ENCODE data around the gene DTX3.
"Not testable (repeated sequence)": the region's sequence is repeated elsewhere in the genome, so short reads cannot be mapped to it uniquely, and the experiment has no call there.

Gene DTX3

DNA sequence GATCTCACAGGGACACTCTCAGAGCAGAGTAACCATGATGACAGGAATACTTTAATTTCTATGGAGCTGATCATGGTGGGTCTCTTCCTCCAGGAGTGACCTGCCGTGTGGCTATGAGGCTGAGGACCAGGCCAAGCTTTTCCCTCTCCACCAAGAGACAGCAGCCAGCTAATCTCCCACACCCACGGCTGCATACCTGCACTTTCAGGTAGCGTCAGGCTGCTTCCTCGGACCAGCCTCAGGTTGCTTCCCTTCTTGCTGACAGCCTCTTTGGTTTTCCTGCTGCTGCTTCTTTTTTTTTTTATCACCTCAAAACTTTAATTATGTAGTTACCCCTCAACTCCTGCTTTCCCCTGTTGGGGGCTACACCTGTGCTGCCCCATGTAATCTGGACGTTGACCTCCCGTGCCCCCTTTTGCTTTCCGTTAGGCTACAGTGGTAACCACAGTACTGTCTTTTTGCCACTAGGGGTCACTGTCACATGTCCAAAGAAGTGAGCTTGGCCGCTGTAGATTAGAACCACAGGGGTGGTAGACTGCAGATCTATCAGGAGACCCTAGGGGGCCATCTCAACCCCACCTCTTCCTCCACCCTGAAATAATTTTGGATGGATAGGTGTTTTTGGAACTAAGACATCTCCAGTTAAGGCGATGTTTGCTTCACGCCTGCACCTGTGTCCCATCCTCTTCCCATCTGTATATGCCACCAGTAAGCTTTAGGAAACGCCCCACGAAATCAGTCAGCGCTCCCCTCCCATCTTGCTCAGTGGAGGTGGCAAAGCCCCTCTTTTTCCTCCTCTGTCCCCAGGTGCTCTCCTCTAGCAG is 21.4 kb upstream of the DTX3 start:
- DNase-seq (ENCODE audit: low spot score), result peak; percentile 76

DNA sequence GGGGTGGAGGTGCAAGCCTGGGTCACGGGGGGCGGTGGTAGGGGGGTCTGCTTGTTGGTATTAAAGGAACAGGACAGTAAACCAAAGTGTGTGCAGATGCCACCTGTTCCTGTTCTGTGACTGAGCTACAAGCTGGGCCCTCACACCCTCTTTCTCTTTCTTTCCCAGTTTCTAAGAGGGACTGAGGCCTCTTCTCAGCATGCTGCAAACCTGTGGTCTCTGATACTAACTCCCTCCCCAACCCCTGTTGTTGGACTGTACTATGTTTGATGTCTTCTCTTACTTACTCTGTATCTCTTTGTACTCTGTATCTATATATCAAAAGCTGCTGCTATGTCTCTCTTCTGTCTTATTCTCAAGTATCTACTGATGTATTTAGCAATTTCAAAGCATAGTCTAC is 20.6 kb upstream of the DTX3 start:
- DNase-seq (ENCODE audit: low spot score), result no peak

DNA sequence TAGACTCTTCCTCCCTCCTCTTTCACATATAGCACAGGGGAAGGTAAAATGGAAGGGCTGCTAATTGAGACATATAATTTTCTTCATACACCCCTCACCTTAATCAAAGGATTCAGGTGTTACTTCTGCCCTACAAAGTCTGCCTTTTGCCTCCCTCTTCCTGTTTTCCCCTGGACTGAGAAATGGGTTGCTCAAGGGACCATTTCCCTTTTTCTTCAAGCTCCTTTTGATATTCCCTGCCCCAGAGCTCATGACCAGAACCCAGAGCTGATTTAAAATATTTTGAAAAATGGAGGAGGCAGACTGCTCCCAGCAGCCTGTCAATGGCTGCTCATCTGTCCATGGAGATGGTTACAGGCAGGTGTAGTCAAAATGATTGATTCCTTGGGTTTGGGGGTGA is 19.9 kb upstream of the DTX3 start:
- DNase-seq (ENCODE audit: low spot score), result no peak

DNA sequence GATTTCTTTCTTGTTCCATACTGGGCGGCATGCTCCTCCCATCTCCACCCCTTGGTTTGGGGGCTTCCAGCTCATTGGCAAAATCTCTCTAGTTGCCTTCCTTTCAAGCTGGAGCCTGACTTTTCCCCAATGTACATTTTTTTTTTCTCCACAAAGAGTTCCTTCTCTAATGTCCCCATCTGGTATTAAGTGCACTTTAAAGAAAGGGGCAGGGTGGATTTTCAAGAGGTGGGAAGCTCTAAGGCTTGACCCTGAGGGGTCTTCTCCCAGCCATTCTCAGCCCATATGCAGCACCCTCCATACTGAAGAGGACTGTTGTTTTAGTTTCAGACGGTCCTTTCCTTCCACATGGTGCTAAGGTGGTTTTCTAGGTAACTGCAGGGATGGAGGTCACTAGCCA is 19.5 kb upstream of the DTX3 start:
- no peak for DNase-seq (ENCODE audit: low spot score)

DNA sequence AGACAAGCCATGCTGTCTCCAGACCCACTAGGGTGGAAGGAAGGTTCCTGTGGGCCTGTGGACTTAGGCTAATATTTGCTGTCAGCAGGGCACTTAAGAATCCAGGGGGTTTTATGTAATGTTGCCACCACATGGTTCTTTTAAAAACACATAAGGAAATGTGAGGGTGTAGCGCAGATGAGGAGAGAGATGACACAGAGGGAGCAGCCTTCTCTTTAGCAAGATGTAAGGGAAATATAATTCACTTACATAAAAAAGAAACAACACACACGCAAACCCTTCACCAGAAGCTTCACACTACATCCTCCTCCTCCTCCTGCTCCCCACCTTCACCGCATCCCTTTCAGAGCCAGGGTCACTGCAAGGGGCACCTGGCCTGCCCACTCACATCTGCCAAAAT is 18.5 kb upstream of the DTX3 start:
- peak; percentile 59 for DNase-seq (ENCODE audit: low spot score)

DNA sequence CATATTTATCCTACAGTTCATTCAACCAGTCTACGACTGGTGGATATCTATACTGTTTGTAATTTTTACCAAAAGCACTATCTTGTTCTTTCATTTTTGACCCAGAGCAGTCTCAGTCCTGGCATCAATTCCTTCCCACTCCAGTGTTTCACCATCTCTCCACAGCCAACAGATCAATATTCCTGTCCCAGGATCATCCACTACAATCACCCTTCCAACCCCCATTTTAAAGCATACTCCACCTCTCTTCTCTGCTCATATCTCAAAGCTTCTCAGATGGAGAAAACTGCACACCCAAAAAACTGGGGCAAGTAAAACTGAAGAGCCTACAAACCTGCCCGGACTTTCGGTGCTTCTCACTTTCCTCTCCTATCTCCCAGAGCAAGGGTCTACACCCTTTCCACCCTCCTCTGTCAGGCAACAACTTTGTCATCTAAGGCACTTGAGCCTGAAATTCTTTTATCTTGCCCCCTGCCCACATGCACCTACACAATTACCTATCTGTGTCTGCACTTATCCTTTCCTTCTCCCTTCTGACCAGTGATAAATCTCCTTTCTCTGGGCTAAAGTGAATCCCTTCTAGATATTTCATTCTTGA is 17.7 kb upstream of the DTX3 start:
- no peak for DNase-seq (ENCODE audit: low spot score)

DNA sequence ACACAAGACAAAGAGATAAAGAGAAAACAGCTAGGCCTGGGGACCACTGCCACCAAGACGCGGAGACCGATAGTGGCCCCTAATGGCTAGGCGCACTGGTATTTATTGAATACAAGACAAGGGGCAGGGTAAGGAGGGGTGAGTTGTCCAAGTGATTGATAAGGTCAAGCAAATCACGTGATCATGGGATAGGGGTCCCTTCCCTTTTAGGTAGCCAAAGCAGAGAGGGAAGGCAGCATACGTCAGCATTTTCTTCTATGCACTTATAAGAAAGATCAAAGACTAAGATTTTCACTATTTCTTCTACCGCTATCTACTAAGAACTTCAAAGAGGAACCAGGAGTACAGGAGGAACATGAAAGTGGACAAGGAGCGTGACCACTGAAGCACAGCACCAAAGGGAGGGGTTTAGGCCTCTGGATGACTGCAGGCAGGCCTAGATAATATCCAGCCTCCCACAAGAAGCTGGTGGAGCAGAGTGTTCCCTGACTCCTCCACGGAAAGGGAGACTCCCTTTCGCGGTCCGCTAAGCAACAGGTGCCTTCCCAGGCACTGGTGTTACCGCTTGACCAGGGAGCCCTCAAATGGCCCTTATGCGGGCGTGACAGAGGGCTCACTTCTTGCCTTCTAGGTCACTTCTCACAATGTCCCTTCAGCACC is 15.5 kb upstream of the DTX3 start:
- DNase-seq (ENCODE audit: low spot score), result not testable (repeated sequence)

DNA sequence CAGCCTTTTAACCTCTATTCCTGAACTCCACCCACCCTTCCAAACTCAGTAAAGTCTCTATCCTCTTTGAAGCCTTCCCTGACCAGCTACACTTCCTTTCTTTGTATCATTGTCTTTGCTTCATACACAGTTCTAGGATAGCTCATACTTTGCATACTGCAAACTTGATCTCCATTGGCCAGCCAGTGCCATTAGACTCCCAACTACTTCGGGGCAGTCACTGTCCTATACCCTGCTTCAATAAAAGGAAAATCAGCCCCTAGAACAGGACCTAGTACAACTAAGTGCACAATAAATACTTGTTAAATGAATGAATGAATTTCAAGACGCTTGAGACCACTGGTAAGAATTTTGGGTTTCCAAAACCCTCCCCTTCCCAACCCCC is 14.2 kb upstream of the DTX3 start:
- no peak for DNase-seq (ENCODE audit: low spot score)

DNA sequence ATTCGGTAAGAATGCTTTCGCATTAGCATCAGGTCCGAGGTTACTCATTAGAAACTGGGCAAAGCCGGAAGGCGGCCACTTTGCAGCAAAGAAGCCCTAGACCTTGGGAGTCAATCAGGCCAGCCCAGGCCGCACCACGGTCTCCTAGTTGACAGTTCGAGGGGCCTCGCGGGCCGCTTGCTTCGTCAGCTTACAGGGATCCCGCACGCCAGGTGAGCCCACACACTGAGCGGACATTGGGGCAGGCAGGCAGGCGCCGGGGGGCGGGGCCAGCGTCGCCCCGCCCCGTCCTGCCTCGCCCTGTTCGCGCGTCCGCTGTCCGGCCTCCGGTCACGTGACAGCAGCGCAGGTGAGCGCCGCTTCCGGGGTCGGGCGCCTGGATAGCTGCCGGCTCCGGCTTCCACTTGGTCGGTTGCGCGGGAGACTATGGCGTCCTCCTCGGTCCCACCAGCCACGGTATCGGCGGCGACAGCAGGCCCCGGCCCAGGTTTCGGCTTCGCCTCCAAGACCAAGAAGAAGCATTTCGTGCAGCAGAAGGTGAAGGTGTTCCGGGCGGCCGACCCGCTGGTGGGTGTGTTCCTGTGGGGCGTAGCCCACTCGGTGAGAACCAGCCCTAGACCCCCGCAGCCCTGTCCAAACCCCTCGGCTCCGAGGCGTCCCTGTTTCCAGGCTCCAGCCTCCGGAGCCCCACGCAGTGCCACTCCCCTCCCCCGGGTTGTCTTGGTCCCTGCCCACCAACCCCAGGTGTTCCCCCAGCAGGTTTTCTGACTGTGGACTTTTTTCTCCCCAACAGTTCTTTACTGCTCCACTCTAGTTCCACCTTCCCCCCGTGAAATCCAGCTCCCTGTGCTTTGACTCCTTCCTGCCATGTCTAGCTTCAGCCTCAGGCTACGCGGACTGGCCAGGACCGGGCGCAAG is 13.5 kb upstream of the DTX3 start, which contains the start of gene PIP4K2C:
Gene PIP4K2C, plus strand, starts transcription at position 329 of the 918 bp plus-strand sequence. Its CDS starts 98 bp downstream, at position 427.
- peak; percentile 72 for DNase-seq (ENCODE audit: low spot score)

DNA sequence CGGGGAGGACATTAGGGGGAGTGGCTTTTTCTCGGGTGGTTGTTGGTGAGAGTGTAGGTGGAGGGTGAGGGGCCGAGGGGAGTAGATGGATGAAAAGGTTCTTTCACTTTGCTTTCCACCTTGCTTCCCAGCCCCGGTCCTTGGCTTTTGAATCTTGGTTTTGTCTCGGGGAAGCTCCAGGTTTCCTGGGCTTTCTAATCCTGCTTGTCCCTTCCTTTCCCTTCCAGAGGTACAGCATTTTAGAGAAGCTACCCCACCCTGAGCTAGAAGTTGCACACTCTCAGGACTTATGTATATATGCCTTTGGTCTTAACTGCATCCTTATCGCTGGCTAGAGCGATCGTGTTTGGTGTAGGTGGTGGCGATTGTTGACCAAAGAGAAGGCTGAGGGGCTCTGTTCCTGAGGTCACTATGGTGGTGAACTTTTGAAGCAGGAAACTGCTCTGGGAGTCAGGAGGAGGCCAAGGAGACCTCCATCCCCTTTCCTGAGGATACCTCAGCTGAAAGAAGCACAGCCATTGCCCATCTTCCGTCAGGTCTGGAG is 12.8 kb upstream of the DTX3 start:
- no peak for DNase-seq (ENCODE audit: low spot score)

DNA sequence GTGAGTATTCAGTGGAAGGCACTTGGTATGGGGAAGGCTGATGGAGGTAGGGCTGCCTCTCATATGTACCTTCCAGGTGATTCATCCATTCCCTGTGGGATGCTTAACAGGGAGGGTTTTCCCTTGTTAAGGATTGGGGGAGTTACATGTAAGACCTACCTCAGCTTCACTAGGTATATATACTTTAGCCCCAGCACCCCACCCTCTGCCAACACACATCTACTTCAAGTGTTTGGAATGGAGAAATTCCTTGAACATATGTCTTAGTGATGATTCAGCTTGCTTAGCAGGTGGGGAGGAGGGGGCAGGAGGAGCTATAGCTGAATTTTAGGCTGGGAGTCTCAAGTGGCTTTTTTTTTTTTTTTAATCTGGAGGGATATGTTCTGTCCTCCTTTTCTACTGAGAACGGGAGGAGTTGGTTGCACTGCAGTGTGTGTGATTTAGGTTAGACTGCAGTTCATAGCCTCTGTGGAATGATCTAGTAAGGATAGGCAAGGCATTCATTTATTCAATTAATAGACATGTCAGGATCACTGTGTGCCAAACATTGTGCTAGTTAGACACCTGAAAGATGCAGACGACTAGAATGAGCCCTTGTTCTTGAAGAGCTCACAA is 12.0 kb upstream of the DTX3 start:
- DNase-seq (ENCODE audit: low spot score), result peak; percentile 71

DNA sequence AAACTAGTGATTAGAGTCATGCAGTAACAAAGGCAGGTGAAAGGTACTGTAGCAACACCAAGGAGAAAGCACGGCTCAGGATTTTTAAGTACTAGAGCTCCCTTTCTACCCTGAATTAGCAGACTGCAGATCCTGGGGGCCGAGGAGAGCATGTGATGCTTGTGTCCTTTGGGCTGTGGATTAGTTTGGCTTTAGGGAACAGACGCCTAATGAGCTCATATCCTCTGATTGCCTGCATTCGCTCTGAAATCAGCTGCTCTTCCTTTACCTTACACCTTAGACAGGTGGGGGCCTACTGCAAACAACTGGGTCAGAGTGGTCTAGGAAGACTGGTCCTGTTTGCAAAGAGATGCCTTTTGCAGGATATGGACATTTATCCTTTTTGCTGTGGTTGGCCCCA is 11.4 kb upstream of the DTX3 start:
- DNase-seq (ENCODE audit: low spot score), result no peak

DNA sequence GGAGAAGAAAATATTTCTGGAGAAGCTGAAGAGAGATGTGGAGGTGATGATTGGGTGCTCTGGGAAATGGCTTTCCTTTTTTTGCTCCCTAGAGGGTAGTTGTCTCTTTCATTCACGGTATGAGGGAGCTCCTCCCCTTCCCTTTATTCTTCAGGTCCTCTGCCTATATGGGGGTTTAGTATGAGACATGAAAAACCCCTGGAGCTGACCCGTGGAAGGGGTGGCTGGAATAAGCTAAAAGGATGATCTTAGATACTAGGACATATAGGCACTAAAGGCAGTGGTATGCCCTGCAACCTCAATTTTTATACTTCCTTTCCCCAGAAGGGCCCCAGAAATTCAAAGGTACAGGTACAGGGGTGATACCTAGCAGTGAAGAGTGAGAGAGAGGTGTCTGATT is 4.2 kb upstream of the DTX3 start:
- DNase-seq (ENCODE audit: low spot score), result no peak

DNA sequence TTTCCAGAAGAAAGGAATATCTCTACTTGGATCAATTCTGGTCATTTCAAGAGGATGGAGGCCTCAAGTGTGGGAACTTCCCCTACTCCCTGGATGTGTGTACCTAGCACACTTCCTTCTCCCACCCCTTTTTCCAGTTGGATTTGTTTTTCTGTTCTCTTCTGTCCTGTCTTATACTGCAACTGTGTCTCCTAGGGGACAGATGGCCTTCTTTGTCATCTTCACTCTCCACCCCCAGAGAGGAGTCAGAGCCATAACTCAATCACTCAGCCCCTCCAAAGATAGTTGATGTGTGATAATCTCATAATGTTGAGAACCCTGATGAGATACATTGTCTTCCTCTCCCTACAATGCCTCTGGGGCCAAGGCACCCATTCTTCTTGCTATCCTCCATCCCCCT is 2.1 kb upstream of the DTX3 start:
- no peak for DNase-seq (ENCODE audit: low spot score)

DNA sequence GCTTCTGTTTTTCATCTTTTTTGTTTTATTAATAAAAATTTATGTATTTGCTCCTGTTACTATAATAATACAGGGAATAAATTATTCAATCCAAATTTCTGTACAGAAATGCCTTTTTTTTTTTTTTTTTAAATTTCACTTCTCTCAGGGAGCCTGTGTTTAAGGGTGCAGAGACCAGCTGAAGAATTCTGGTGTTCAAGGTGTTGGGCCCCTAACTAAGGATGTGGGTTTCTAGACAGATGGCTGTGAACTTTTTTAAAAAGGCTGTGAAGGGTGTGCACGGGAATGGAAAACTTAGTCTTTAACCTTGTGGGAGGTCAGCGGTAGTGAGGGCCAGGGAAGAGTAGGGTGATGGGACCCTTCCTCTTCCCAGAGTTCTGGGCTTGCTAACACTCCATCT is 1.3 kb upstream of the DTX3 start:
- DNase-seq (ENCODE audit: low spot score), result no peak

DNA sequence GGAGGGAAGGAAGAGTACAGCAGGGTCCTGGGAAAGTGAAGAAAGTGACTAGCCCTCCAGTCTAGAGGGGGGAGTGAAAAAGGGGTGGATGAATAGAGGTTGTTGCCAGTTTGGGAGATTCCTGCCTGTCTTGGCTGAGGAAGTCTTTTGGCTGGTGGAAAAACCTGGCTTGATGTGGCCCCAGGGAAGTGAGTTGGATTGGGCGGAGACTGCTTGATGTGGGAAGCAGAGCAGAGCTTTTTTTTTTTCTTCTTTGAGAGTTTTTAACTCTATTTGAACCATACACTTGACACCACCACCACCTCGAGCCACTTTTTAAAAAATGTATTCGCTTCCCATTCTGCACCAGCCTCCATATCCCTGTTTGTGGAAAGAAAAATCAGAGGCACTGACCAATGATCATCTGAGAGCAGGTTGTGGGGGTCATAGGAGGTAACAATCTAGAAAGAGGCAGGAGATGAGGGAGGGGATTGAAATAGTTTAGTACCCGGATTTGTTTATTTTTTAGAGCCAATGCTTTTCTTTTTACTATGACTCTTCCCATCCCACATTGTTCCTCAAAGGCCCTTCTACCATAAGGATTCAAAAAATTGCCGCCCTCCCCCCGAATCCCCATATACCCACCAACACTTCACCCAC is 690 bp upstream of the DTX3 start:
- peak; percentile 66 for DNase-seq (ENCODE audit: low spot score)

DNA sequence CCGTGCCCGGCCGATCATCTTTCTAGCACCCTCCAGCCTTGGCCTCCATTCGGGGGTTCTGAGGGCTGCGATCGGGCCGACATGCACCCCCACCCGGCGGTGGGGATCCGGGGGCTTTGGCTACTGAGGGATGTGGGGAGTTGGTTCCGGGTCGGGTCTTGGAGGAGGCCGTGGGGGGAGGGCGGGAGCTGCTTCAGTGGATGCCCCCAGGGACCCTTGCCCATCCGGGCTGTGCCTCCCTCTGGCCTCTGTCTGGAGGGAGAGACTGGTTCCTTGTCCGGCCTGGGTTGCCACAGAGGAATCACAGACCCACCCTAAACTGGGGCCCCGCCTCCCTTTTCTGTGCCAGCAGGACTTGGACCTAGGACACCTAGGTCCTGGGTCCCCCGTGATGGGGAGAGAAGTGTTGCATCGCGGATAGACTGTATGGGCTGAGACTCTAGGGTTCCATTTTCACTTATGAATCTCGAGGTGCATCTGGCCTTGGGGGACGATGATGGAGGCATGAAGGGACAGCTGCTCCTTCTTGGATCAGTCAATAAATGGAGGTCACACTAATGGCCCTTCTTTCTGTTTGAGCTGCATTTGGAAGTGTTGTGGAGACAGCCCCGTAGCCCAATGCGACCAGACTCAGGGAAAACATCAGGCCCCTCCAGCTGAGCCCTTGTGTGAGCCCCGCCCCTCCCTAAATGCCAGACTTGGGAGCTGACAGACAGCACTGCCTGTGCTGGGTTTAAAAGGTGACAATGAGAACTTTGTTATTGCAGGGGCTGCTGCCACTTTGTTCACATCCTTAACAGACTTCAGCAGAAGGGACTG is 577 bp downstream of the DTX3 start:
- DNase-seq (ENCODE audit: low spot score), result no peak

DNA sequence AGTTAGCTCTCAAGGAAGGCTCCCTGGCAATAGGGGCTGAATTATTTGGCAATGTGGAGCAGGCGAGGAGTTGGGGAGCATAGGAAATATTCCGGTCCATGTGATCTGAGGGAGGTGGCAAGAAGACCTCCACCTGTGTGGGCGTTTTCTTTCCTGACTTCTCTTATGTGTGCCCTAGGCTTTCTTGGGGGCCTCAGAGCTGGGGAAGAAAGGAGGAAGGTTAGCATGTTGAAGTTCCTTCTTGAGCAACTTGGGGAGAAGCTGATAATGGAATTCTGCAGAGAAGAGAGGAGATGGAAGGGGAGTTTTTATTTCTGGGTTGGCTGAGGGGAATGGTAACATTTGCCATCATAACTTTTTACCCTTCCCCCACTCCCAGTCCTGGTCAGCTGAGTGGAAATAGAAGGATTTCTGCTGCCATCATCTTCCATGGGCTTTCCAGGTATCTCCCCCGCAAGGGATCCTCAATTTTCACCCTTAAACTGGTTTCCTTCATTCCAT is 1.2 kb downstream of the DTX3 start:
- DNase-seq (ENCODE audit: low spot score), result no peak

DNA sequence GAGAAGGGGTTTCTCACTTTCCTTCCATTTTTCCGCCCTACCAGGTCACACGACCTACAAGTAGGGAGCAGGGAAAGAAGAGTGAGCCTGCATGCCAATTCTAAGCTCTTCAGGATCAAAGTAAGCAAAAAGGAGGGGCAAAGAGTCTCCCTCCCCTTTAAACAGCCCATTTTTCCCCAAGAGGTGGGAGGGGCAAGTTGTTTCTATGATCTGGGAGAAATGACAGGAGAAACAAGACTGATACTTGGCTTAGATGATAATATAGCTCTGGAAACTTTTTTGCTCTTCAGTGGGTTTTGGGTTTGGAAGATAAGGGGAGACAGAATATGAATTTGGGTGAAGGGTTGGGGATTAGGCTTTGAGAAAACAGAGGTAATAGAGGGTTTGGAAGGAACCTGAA is 1.8 kb downstream of the DTX3 start:
- no peak for DNase-seq (ENCODE audit: low spot score)

DNA sequence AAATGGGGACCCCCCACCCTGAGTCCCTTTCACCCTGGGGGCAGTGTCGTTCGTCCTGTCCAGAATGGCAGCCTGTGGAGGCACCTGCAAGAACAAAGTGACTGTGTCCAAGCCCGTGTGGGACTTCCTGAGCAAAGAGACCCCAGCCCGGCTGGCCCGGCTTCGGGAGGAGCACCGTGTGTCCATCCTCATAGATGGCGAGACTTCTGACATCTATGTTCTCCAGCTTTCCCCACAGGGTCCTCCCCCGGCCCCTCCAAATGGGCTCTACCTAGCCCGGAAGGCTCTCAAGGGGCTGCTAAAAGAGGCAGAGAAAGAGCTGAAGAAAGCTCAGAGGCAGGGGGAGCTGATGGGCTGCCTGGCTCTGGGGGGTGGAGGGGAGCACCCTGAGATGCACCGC is 2.2 kb downstream of the DTX3 start:
- no peak for DNase-seq (ENCODE audit: low spot score)
